PC-3 (cell line): ENCODE results near the gene TMEM126A.

ENCODE experiments used
- CTCF ChIP-seq: fragments of 300-600 bp; sonication (generic); conservative IDR thresholded peaks from 2 replicates; pipeline ENCODE4 v1.5.1; 2017; ENCODE audit warnings: antibody characterized with exemption, low read depth, mild to moderate bottlenecking, low read length
- EZH2phosphoT487 ChIP-seq: fragments of 300-600 bp; sonication (generic); IDR thresholded peaks from 2 replicates; pipeline ENCODE4 v1.6.1; 2018; ENCODE audit warnings: mild to moderate bottlenecking, antibody characterized with exemption, low read length, borderline replicate concordance

- TF ChIP-seq CTCF (no peak), EZH2phosphoT487 (no peak)
Measured at GRCh38 chr11:85666687-85667086, 18.9 kb downstream of the TMEM126A start.
